Endodermal cell (in vitro differentiated cells): Measurements from ENCODE around the gene KCNJ1. TPM values are rescaled to one million over a fixed set of nuclear protein-coding genes. Genes with fewer than 3 reads are reported as not detected.

Experiments used
- DNase-seq: peaks from one replicate; pipeline ENCODE4 v3.0.0-alpha.2; 2017
- H3K27ac ChIP-seq: 2 replicates; pipeline ENCODE4 v1.5.1; 2013; ENCODE audit warnings: mild to moderate bottlenecking, low read depth, low read length, moderate library complexity
- H3K27me3 ChIP-seq: 2 replicates; pipeline ENCODE4 v1.6.1; 2013; ENCODE audit warnings: mild to moderate bottlenecking, low read length, moderate library complexity; ENCODE audit not compliant: insufficient read depth, control insufficient read depth, poor library complexity, severe bottlenecking
- H3K36me3 ChIP-seq: 2 replicates; pipeline ENCODE4 v1.7.0; 2013; ENCODE audit warnings: mild to moderate bottlenecking, low read length, moderate library complexity; ENCODE audit not compliant: control insufficient read depth, insufficient read depth
- H3K4me1 ChIP-seq: one replicate; pipeline ENCODE4 v1.7.0; 2013; ENCODE audit warnings: low read length; ENCODE audit not compliant: control insufficient read depth, insufficient read depth
- H3K4me3 ChIP-seq: 2 replicates; pipeline ENCODE4 v1.5.1; 2013; ENCODE audit warnings: mild to moderate bottlenecking, low read length, moderate library complexity
- H3K9ac ChIP-seq: 2 replicates; pipeline ENCODE4 v1.6.1; 2013; ENCODE audit warnings: mild to moderate bottlenecking, low read length, moderate library complexity; ENCODE audit not compliant: poor library complexity, severe bottlenecking; ENCODE audit errors: extremely low read depth
- H3K9me3 ChIP-seq: 2 replicates; pipeline ENCODE4 v1.6.1; 2013; ENCODE audit warnings: mild to moderate bottlenecking, low read length, moderate library complexity; ENCODE audit not compliant: control insufficient read depth
- H3K27ac Mint-ChIP-seq: 2 replicates; pipeline ENCODE4 v1.8.0; 2020; ENCODE audit warnings: mixed read lengths
- H3K27me3 Mint-ChIP-seq: 2 replicates; pipeline ENCODE4 v1.8.0; 2021; ENCODE audit warnings: mild to moderate bottlenecking, mixed read lengths; ENCODE audit not compliant: insufficient read depth
- H3K36me3 Mint-ChIP-seq: 2 replicates; pipeline ENCODE4 v1.8.0; 2020; ENCODE audit warnings: low read depth, mixed read lengths
- H3K4me1 Mint-ChIP-seq: 2 replicates; pipeline ENCODE4 v1.8.0; 2020; ENCODE audit warnings: mixed read lengths
- H3K4me3 Mint-ChIP-seq: 2 replicates; pipeline ENCODE4 v1.8.0; 2020; ENCODE audit warnings: mild to moderate bottlenecking, moderate library complexity, mixed read lengths
- H3K9me3 Mint-ChIP-seq: 2 replicates; pipeline ENCODE4 v1.8.0; 2020; ENCODE audit warnings: mild to moderate bottlenecking, mixed read lengths
- CTCF ChIP-seq: fragments of 200-600 bp; sonication (generic); conservative IDR thresholded peaks from 2 replicates; pipeline ENCODE4 v1.5.0; 2021; ENCODE audit warnings: antibody characterized with exemption, mild to moderate bottlenecking
- WGBS, 2 experiments: methylation state at CpG; one replicate each; pipeline versions ENCODE4 v1.1.5 to v1.1.7; 2013; ENCODE audit warnings: missing lambda C conversion rate in 2 of 2, mixed read lengths in 1 of 2; ENCODE audit not compliant: insufficient coverage in 1 of 2, insufficient read length in 1 of 2; 5-methylcytosine and 5-hydroxymethylcytosine counted together
- total RNA-seq, 2 donors: library from RNA; stranded (reverse); fragmentation: NEBNext Ultra II Directional in 1 of 2; extraction: Animal tissue kit (Norgen Biotek cat#: 25700) in 1 of 2; gene quantifications; 2 replicates in 1 of 2; 3 replicates in 1 of 2; pipeline ENCODE4 v1.2.1, GENCODE V29; 2021

The KCNJ1 gene
- total RNA-seq, 2 donors from 2014 or later: not detected

GRCh38 chr11:128901653-128902514 lies 34.8 kb upstream of the KCNJ1 start:
- Histone ChIP-seq H3K9me3 (no peaks in the 10 kb centered on the region), H3K9ac (no peak overlapping the region), H3K27me3 (peaks cover 85% of the 10 kb centered on the region), H3K27ac (no peak overlapping the region), H3K4me1 (peaks cover 13% of the 10 kb centered on the region), H3K36me3 (no peaks in the 10 kb centered on the region), H3K4me3 (no peak overlapping the region)
- no peak for TF ChIP-seq CTCF
- WGBS, 2 experiments: 17 to 20% methylated on average over 19 to 29 of the region's 29 CpGs
- no peak overlapping the region for H3K27ac Mint-ChIP-seq
- H3K9me3 Mint-ChIP-seq: peaks cover 2% of the 10 kb centered on the region
- H3K27me3 Mint-ChIP-seq: peaks cover 64% of the 10 kb centered on the region
- peak overlapping the region; percentile 38 for H3K4me3 Mint-ChIP-seq
- DNase-seq: peak; percentile 81
- peaks cover 31% of the 10 kb centered on the region for H3K4me1 Mint-ChIP-seq
- no peaks in the 10 kb centered on the region for H3K36me3 Mint-ChIP-seq

- Mint-ChIP-seq H3K9me3 (no peaks in the 10 kb centered on the region), H3K27me3 (peaks cover 60% of the 10 kb centered on the region), H3K4me3 (no peak overlapping the region), H3K4me1 (peaks cover 28% of the 10 kb centered on the region), H3K27ac (no peak overlapping the region), H3K36me3 (no peaks in the 10 kb centered on the region)
- TF ChIP-seq CTCF: no peak
- Histone ChIP-seq H3K9me3 (no peaks in the 10 kb centered on the region), H3K4me3 (no peak overlapping the region), H3K4me1 (peaks cover 13% of the 10 kb centered on the region), H3K9ac (no peak overlapping the region), H3K27me3 (peaks cover 73% of the 10 kb centered on the region), H3K36me3 (no peaks in the 10 kb centered on the region), H3K27ac (no peak overlapping the region)
- no peak for DNase-seq
- WGBS, 2 experiments: 84 to 88% methylated on average over 4 of the region's 4 CpGs
Measured at GRCh38 chr11:128900468-128900867, 33.4 kb upstream of the KCNJ1 start.

GRCh38 chr11:128898580-128899344 lies 31.7 kb upstream of the KCNJ1 start:
- no peak overlapping the region for H3K27ac ChIP-seq
- Mint-ChIP-seq H3K9me3 (no peaks in the 10 kb centered on the region), H3K27me3 (peaks cover 54% of the 10 kb centered on the region), H3K36me3 (no peaks in the 10 kb centered on the region), H3K4me3 (no peak overlapping the region), H3K4me1 (peaks cover 27% of the 10 kb centered on the region), H3K27ac (no peak overlapping the region)
- no peak for DNase-seq
- peaks cover 59% of the 10 kb centered on the region for H3K27me3 ChIP-seq
- 91 to 98% methylated on average over 10 to 13 of the region's 13 CpGs for WGBS, 2 experiments
- TF ChIP-seq CTCF: no peak
- H3K9me3 ChIP-seq: no peaks in the 10 kb centered on the region
- no peak overlapping the region for H3K4me3 ChIP-seq
- H3K36me3 ChIP-seq: no peaks in the 10 kb centered on the region
- H3K9ac ChIP-seq: no peak overlapping the region
- H3K4me1 ChIP-seq: peaks cover 21% of the 10 kb centered on the region
